SK-N-SH treated with all-trans-retinoic acid at 6 μM for 48 hours (cell line): Measurements from ENCODE around the gene KREMEN1.

Source experiments
- ATAC-seq: fragments of 200-7000 bp; cut with Tn5 transposase; 3 replicates; pipeline ENCODE4 v1.9.1; 2020; ENCODE audit warnings: mild to moderate bottlenecking, moderate library complexity
- ARNTL ChIP-seq: fragments of 450-650 bp; formaldehyde crosslinking; IDR thresholded peaks from 2 replicates; pipeline ENCODE4 v1.5.0; 2020; ENCODE audit warnings: low read depth, mild to moderate bottlenecking, moderate library complexity, borderline replicate concordance
- BACH2 ChIP-seq: fragments of 250-450 bp; sonication (Bioruptor Pico); IDR thresholded peaks from 2 replicates; pipeline ENCODE4 v1.9.0; 2021; ENCODE audit warnings: mild to moderate bottlenecking, borderline replicate concordance
- CSDC2 ChIP-seq: fragments of 250-450 bp; sonication (Bioruptor Pico); IDR thresholded peaks from 2 replicates; pipeline ENCODE4 v1.5.0; 2020; ENCODE audit warnings: mild to moderate bottlenecking, moderate library complexity
- ESRRG ChIP-seq: fragments of 250-450 bp; sonication (Bioruptor Pico); IDR thresholded peaks from 2 replicates; pipeline ENCODE4 v1.6.1; 2021; ENCODE audit warnings: mild to moderate bottlenecking
- GLIS3 ChIP-seq: fragments of 250-450 bp; sonication (Bioruptor Pico); IDR thresholded peaks from 2 replicates; pipeline ENCODE4 v1.5.0; 2020; ENCODE audit warnings: mild to moderate bottlenecking, moderate library complexity
- ISL1 ChIP-seq: fragments of 250-450 bp; sonication (Bioruptor Pico); IDR thresholded peaks from 2 replicates; pipeline ENCODE4 v2.1.2; 2022; ENCODE audit warnings: mild to moderate bottlenecking, moderate library complexity
- OSR1 ChIP-seq: fragments of 250-450 bp; sonication (Bioruptor Pico); IDR thresholded peaks from 2 replicates; pipeline ENCODE4 v1.8.0; 2022; ENCODE audit warnings: moderate library complexity, mild to moderate bottlenecking, inconsistent platforms
- PPARA ChIP-seq: fragments of 250-450 bp; sonication (Bioruptor Pico); IDR thresholded peaks from 2 replicates; pipeline ENCODE4 v1.5.0; 2020; ENCODE audit warnings: mild to moderate bottlenecking, borderline replicate concordance
- RARB ChIP-seq: fragments of 250-450 bp; sonication (Bioruptor Pico); IDR thresholded peaks from 2 replicates; pipeline ENCODE4 v1.8.0; 2021; ENCODE audit warnings: mild to moderate bottlenecking, moderate library complexity
- SNAI2 ChIP-seq: fragments of 250-450 bp; sonication (Bioruptor Pico); IDR thresholded peaks from 2 replicates; pipeline ENCODE4 v1.5.0; 2020; ENCODE audit warnings: mild to moderate bottlenecking, moderate library complexity
- TCF4 ChIP-seq: fragments of 250-450 bp; sonication (Bioruptor Pico); IDR thresholded peaks from 2 replicates; pipeline ENCODE4 v1.8.0; 2021; ENCODE audit warnings: mild to moderate bottlenecking, moderate library complexity, borderline replicate concordance
- TOX ChIP-seq: fragments of 250-450 bp; sonication (Bioruptor Pico); IDR thresholded peaks from 2 replicates; pipeline ENCODE4 v1.8.0; 2021; ENCODE audit warnings: mild to moderate bottlenecking, moderate library complexity, borderline replicate concordance
- ZC3H10 ChIP-seq: fragments of 250-450 bp; sonication (Bioruptor Pico); IDR thresholded peaks from 2 replicates; pipeline ENCODE4 v1.5.1; 2021; ENCODE audit warnings: mild to moderate bottlenecking, moderate library complexity
- ZFP3 ChIP-seq: fragments of 250-450 bp; sonication (Bioruptor Pico); IDR thresholded peaks from 2 replicates; pipeline ENCODE4 v1.5.0; 2020; ENCODE audit warnings: mild to moderate bottlenecking, moderate library complexity
- ZFP30 ChIP-seq: fragments of 450-650 bp; formaldehyde crosslinking; IDR thresholded peaks from 2 replicates; pipeline ENCODE4 v1.5.0; 2022; ENCODE audit warnings: mild to moderate bottlenecking, moderate library complexity
- ZNF565 ChIP-seq: fragments of 450-650 bp; formaldehyde crosslinking; conservative IDR thresholded peaks from 2 replicates; pipeline ENCODE4 v1.5.0; 2020; ENCODE audit warnings: low read depth, mild to moderate bottlenecking, moderate library complexity
- ZNF70 ChIP-seq: fragments of 450-650 bp; formaldehyde crosslinking; IDR thresholded peaks from 2 replicates; pipeline ENCODE4 v1.5.0; 2020; ENCODE audit warnings: mild to moderate bottlenecking, moderate library complexity
- ZNF8 ChIP-seq: fragments of 450-650 bp; formaldehyde crosslinking; IDR thresholded peaks from 2 replicates; pipeline ENCODE4 v1.5.0; 2020; ENCODE audit warnings: mild to moderate bottlenecking, moderate library complexity
- TF ChIP-seq, protein P1 (sequence below): fragments of 250-450 bp; sonication (Bioruptor Pico); IDR thresholded peaks from 2 replicates; pipeline ENCODE4 v1.5.1; 2021; ENCODE audit warnings: mild to moderate bottlenecking, moderate library complexity
- TF ChIP-seq, protein P2 (sequence below): fragments of 250-450 bp; sonication (Bioruptor Pico); IDR thresholded peaks from 2 replicates; pipeline ENCODE4 v1.8.0; 2021; ENCODE audit warnings: low read depth, mild to moderate bottlenecking, moderate library complexity, borderline replicate concordance
- TF ChIP-seq, protein P3 (sequence below): fragments of 250-450 bp; sonication (Bioruptor Pico); IDR thresholded peaks from 2 replicates; pipeline ENCODE4 v1.5.0; 2020; ENCODE audit warnings: mild to moderate bottlenecking, moderate library complexity

Gene KREMEN1

DNA sequence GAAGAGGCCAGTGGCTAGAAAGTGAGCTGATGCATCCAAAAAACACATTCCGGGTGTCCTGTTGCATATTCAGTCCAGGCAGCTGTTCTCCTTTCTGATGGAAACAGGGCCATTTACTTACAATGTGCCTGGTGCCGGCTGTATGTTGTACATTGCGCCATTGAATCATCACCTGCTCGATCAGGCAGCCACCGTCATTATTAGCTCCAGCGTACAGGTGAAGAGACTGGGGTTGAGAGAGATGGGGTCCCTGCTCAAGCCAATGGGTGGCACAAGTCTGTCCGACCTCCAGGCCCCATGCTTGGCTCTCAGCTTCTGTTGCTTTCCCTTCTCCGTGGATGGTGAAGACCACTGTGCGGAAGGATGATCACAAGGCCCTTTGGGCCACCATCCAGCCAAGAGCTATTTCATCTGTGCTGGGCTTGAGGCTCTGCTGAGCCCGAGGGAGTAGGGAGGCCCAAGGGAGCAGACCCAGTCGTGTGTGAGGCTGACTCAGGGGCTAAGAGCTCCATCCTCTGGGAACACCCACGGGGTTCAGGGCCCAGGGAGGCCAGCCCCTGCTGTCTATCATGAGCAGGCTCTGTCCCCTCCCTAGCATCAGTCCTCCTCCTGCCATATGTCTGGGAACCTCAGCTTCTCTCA is 112.1 kb downstream of the KREMEN1 start:
- TF ChIP-seq TOX (CRISPR knock-in tag) (no peak), RARB (CRISPR knock-in tag) (no peak), BACH2 (CRISPR knock-in tag) (no peak), ISL1 (CRISPR knock-in tag) (no peak), ZFP30 (CRISPR knock-in tag) (no peak), ZNF8 (CRISPR knock-in tag) (no peak), ESRRG (CRISPR knock-in tag) (no peak), ZFP3 (CRISPR knock-in tag) (no peak), ZC3H10 (CRISPR knock-in tag) (no peak), GLIS3 (CRISPR knock-in tag) (no peak)
- TF ChIP-seq, protein P1, sequence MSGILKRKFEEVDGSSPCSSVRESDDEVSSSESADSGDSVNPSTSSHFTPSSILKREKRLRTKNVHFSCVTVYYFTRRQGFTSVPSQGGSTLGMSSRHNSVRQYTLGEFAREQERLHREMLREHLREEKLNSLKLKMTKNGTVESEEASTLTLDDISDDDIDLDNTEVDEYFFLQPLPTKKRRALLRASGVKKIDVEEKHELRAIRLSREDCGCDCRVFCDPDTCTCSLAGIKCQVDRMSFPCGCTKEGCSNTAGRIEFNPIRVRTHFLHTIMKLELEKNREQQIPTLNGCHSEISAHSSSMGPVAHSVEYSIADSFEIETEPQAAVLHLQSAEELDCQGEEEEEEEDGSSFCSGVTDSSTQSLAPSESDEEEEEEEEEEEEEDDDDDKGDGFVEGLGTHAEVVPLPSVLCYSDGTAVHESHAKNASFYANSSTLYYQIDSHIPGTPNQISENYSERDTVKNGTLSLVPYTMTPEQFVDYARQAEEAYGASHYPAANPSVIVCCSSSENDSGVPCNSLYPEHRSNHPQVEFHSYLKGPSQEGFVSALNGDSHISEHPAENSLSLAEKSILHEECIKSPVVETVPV (CRISPR knock-in tag): no peak
- no peak for ATAC-seq

DNA sequence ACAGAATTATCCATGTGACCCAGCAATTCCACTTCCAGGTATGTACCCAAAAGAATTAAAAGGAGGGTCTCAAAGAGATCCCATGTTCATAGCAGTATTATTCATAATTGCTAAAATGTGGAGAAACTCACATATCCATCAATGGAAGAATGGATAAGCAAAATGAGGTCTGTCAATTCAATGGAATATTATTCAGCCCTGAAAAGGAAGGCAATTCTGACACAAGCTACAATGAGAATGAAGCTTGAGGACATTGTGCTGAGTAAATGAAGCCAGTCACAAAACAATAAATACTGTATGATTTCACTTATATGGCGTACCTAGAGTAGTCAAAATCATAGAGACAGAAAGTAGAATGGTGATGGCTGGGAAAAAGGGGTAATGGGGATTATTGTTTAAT is 113.5 kb downstream of the KREMEN1 start:
- ATAC-seq: no peak
- TF ChIP-seq, protein P2, sequence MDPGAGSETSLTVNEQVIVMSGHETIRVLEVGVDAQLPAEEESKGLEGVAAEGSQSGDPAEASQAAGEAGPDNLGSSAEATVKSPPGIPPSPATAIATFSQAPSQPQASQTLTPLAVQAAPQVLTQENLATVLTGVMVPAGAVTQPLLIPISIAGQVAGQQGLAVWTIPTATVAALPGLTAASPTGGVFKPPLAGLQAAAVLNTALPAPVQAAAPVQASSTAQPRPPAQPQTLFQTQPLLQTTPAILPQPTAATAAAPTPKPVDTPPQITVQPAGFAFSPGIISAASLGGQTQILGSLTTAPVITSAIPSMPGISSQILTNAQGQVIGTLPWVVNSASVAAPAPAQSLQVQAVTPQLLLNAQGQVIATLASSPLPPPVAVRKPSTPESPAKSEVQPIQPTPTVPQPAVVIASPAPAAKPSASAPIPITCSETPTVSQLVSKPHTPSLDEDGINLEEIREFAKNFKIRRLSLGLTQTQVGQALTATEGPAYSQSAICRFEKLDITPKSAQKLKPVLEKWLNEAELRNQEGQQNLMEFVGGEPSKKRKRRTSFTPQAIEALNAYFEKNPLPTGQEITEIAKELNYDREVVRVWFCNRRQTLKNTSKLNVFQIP (CRISPR knock-in tag): no peak
- TF ChIP-seq ZNF70 (CRISPR knock-in tag) (no peak), SNAI2 (CRISPR knock-in tag) (no peak), ZC3H10 (CRISPR knock-in tag) (no peak)

DNA sequence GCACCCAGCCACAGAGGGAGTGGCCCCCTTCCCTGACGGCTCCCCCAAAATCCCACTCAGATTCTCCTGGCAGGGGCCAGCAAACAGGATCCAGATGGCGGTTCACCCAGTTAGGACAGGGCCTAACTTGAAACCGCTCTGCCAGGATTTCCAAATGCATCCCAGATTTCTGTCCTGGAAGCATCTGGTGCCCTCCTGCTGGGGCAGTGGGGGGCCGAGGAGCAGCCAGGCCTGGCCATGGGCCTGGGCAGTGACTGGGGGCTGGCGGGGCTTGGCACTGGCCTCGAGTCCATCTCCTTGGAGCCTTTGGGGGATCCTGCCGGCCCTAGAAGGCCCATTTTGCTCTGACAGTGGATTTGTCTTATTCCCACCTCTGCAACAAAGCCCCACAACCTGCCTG is 115.0 kb downstream of the KREMEN1 start:
- TF ChIP-seq, protein P3, sequence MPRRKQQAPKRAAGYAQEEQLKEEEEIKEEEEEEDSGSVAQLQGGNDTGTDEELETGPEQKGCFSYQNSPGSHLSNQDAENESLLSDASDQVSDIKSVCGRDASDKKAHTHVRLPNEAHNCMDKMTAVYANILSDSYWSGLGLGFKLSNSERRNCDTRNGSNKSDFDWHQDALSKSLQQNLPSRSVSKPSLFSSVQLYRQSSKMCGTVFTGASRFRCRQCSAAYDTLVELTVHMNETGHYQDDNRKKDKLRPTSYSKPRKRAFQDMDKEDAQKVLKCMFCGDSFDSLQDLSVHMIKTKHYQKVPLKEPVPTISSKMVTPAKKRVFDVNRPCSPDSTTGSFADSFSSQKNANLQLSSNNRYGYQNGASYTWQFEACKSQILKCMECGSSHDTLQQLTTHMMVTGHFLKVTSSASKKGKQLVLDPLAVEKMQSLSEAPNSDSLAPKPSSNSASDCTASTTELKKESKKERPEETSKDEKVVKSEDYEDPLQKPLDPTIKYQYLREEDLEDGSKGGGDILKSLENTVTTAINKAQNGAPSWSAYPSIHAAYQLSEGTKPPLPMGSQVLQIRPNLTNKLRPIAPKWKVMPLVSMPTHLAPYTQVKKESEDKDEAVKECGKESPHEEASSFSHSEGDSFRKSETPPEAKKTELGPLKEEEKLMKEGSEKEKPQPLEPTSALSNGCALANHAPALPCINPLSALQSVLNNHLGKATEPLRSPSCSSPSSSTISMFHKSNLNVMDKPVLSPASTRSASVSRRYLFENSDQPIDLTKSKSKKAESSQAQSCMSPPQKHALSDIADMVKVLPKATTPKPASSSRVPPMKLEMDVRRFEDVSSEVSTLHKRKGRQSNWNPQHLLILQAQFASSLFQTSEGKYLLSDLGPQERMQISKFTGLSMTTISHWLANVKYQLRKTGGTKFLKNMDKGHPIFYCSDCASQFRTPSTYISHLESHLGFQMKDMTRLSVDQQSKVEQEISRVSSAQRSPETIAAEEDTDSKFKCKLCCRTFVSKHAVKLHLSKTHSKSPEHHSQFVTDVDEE (CRISPR knock-in tag): no peak
- TF ChIP-seq ZNF565 (no peak), PPARA (CRISPR knock-in tag) (no peak), ZFP3 (CRISPR knock-in tag) (no peak), ISL1 (CRISPR knock-in tag) (no peak), BACH2 (CRISPR knock-in tag) (no peak), OSR1 (CRISPR knock-in tag) (no peak), TCF4 (no peak), ZFP30 (CRISPR knock-in tag) (no peak), RARB (CRISPR knock-in tag) (no peak)
- ATAC-seq: no peak

DNA sequence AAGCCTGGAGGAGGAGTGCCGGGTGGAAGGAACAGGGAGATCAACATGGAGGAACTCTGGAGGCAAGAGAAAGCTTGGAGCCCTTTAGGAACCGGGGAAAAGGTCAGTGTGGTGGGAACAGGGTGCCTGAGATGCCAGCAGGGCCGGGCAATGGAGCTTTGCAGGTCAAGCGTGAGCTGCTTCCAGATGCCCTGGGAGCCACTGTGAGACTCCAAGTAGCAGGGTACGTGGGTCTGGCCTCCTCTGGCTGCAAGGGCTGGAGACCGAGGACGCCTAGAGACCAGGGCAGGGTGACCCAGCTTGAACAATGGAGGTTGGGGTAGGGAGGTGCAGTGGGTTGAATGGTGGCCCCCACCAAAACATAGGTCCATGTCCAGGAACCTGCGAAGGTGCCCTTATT is 117.2 kb downstream of the KREMEN1 start:
- ATAC-seq: no peak
- TF ChIP-seq ZNF565 (no peak), ISL1 (CRISPR knock-in tag) (no peak), BACH2 (CRISPR knock-in tag) (no peak), GLIS3 (CRISPR knock-in tag) (no peak), ZC3H10 (CRISPR knock-in tag) (no peak), CSDC2 (CRISPR knock-in tag) (no peak), ZFP30 (CRISPR knock-in tag) (no peak)
- TF ChIP-seq, all 23 proteins: peak for 0

DNA sequence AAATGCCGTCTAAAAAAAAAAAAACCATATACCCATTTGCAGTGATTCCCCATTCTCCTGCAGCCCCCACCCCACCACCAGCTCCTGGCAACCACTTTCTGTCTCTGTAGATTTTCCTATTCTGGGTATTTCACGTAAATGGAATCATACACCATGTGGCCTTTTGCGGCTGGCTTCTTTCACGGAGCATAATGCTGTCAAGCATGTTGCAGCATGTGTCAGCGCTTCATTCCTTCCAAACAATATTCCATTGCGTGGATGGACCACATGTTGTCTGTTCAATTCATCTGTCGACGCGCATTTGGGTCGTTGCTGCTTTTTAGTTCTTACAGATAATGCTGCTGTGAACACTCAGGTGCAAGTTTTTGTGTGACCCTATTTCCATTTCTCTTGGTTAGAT is 118.1 kb downstream of the KREMEN1 start:
- ATAC-seq: no peak
- TF ChIP-seq RARB (CRISPR knock-in tag): no peak
- TF ChIP-seq, protein P3 (CRISPR knock-in tag): no peak
- TF ChIP-seq SNAI2 (CRISPR knock-in tag): no peak
- TF ChIP-seq OSR1 (CRISPR knock-in tag): no peak
- no peak for TF ChIP-seq ARNTL
- TF ChIP-seq ZNF70 (CRISPR knock-in tag): no peak
- no peak for TF ChIP-seq TOX (CRISPR knock-in tag)
- no peak for TF ChIP-seq ZNF565
- no peak for TF ChIP-seq ZNF8 (CRISPR knock-in tag)
- TF ChIP-seq ZC3H10 (CRISPR knock-in tag): no peak
- TF ChIP-seq BACH2 (CRISPR knock-in tag): no peak
- TF ChIP-seq, protein P2 (CRISPR knock-in tag): no peak
